Naive thymus-derived CD4-positive, alpha-beta T cell (primary cell): Measurements from ENCODE around the gene DNAJC13. TPM values are rescaled to one million over a fixed set of nuclear protein-coding genes. Genes with fewer than 3 reads are reported as not detected.
"Not testable (repeated sequence)": the region's sequence is repeated elsewhere in the genome, so short reads cannot be mapped to it uniquely, and the experiment has no call there.

Experiments
- ATAC-seq: fragments of 150-1000 bp; cut with Tn5 transposase; 2 replicates; pipeline ENCODE4 v1.10.0; 2021; ENCODE audit warnings: mild to moderate bottlenecking, moderate library complexity
- CTCF ChIA-PET: fragments of 350-600 bp; sonication (Branson Sonifier 250); formaldehyde crosslinking; loops from one replicate; lab custom pipeline; 2021; ENCODE audit warnings: antibody characterized with exemption; lab: Charles Lee
- POLR2A ChIA-PET: fragments of 350-600 bp; sonication (Branson Sonifier 250); formaldehyde crosslinking; loops from one replicate; lab custom pipeline; 2021; ENCODE audit warnings: antibody characterized with exemption, inconsistent platforms; lab: Charles Lee
- DNase-seq, 9 donors: peaks; one replicate each; pipeline versions ENCODE4 v3.0.0 to v3.0.0-alpha.2; 2020 to 2022; ENCODE audit warnings: mixed read lengths in 1 of 9
- H3K27ac ChIP-seq: one replicate; pipeline ENCODE4 v1.7.0; 2013; ENCODE audit warnings: mild to moderate bottlenecking, low read depth, low read length, moderate library complexity
- H3K27me3 ChIP-seq, 2 donors: one replicate each; pipeline ENCODE4 v1.7.0; 2013; ENCODE audit warnings: low read length in 2 of 2, mild to moderate bottlenecking in 2 of 2, moderate library complexity in 2 of 2; ENCODE audit not compliant: control insufficient read depth in 2 of 2, insufficient read depth in 2 of 2
- H3K36me3 ChIP-seq, 3 experiments: 1 replicate in 2 of 3; 2 replicates in 1 of 3; pipeline ENCODE4 v1.7.0; 2013; ENCODE audit warnings: low read length in 3 of 3, mild to moderate bottlenecking in 3 of 3, moderate library complexity in 1 of 3; ENCODE audit not compliant: insufficient read depth in 3 of 3, control insufficient read depth in 2 of 3
- H3K4me1 ChIP-seq, 2 donors: one replicate each; pipeline ENCODE4 v1.7.0; 2013; ENCODE audit warnings: low read length in 2 of 2, mild to moderate bottlenecking in 2 of 2, moderate library complexity in 1 of 2; ENCODE audit not compliant: control insufficient read depth in 2 of 2, insufficient read depth in 2 of 2
- H3K4me3 ChIP-seq: 2 replicates; pipeline ENCODE4 v1.7.0; 2013; ENCODE audit warnings: mild to moderate bottlenecking, low read length
- H3K9me3 ChIP-seq, 3 experiments: 1 replicate in 2 of 3; 2 replicates in 1 of 3; pipeline ENCODE4 v1.7.0; 2013; ENCODE audit warnings: low read length in 3 of 3; ENCODE audit not compliant: control insufficient read depth in 2 of 3
- H3K27ac Mint-ChIP-seq, 9 donors: one replicate each; pipeline ENCODE4 v1.8.0; 2020 to 2022; ENCODE audit warnings: mixed read lengths in 9 of 9, mild to moderate bottlenecking in 8 of 9, moderate library complexity in 5 of 9, inconsistent platforms in 2 of 9
- H3K27me3 Mint-ChIP-seq, 5 donors: one replicate each; pipeline ENCODE4 v1.8.0; 2021 to 2022; ENCODE audit warnings: mixed read lengths in 5 of 5, mild to moderate bottlenecking in 1 of 5
- H3K36me3 Mint-ChIP-seq, 5 donors: one replicate each; pipeline ENCODE4 v1.8.0; 2020 to 2022; ENCODE audit warnings: mixed read lengths in 5 of 5, mild to moderate bottlenecking in 3 of 5, inconsistent platforms in 1 of 5
- H3K4me1 Mint-ChIP-seq, 7 donors: one replicate each; pipeline ENCODE4 v1.8.0; 2020 to 2022; ENCODE audit warnings: mixed read lengths in 7 of 7, mild to moderate bottlenecking in 3 of 7, inconsistent platforms in 1 of 7
- H3K4me3 Mint-ChIP-seq, 10 donors: one replicate each; pipeline ENCODE4 v1.8.0; 2020 to 2022; ENCODE audit warnings: mild to moderate bottlenecking in 10 of 10, mixed read lengths in 10 of 10, moderate library complexity in 6 of 10, inconsistent platforms in 2 of 10
- H3K9me3 Mint-ChIP-seq, 11 donors: one replicate each; pipeline ENCODE4 v1.8.0; 2020 to 2022; ENCODE audit warnings: mixed read lengths in 11 of 11, mild to moderate bottlenecking in 4 of 11, inconsistent platforms in 1 of 11, moderate library complexity in 1 of 11
- intact Hi-C, 2 donors: fragments of 100-400 bp; cut with micrococcal nuclease; formaldehyde crosslinking; loops; one replicate each; pipeline ENCODE4 v1.15.1; 2023
- polyA plus RNA-seq, 2 donors: library from polyadenylated mRNA; unstranded; fragments of 300-500 nt; fragmentation: Illumina TruSeq; gene quantifications; one replicate each; pipeline ENCODE4 v1.2.3, GENCODE V29; 2021
- total RNA-seq, 6 experiments: library from RNA in 5 of 6; stranded (reverse) in 5 of 6; gene quantifications; 1 replicate in 5 of 6; 2 replicates in 1 of 6; pipeline ENCODE4 v1.2.3 and lab custom pipeline; 2021 to 2026

DNAJC13 gene
- total RNA-seq, result 10 to 100 TPM; 23.6 to 41.5 (median 37.5) TPM
- 10 to 100 TPM; 10.3 to 10.8 TPM for polyA plus RNA-seq
- 110 reads per million, percentile 86 among the genes with 10 or more reads in this experiment for total RNA-seq (lab: John Stamatoyannopoulos, UW)

DNA sequence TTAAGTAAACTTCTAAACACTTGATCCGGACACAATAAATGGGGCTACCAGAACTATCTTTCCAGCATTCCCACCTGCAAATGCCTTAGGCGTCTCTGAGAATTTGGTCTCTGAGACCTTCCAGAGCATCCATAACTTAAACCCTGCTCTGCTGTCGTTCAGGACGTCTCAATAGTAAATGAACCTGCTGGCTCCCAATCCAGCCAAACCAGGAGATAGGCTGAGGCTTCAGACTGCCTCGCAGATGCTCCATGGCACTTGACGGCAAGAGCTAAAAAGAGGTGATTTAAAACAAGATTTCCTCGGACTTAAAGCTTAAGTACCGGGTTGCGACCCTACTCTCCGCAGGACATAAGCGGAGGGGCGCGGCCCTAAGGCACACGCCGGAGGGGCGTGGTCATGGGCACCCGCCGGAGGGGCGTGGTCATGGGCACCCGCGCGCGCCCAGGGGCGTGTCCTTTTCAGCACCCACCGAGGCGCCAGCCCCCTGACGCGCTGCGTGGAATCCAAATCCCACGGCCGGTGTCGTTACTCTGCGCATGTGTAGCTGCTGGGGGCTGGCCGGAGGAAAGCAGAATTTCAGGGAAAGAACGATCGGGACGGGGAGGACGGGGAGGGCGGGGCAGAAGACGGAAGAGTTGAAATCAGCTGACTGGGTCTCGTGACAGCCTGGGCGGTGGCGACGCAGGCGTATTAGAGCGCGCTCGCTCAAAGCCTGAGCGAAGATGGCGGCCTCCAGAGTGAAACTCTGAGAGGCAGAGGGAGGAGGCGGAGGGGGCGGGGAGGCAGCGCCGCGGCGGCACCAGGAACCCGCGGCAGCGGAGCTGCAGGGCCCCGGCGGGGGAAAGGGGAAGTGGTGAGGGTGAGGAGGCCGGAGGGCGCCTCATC is at the start of gene DNAJC13:
Gene DNAJC13 (plus strand): TSS at position 696 of the 888 bp plus-strand sequence. CDS start 17,049 bp downstream, outside the sequence.
- Mint-ChIP-seq H3K4me3 (peak within 1 kb of the TSS; percentile 97 to 100 (median 99)), H3K9me3 (peaks cover 0 to 1% (median 0%) of the 10 kb centered on the region in 11 donors), H3K27ac (peak within 1 kb of the TSS; percentile 93 to 99 (median 98)), H3K4me1 (peaks cover 12 to 40% (median 33%) of the 10 kb centered on the region in 7 donors), H3K36me3 (peaks cover 3 to 14% (median 6%) of the 10 kb centered on the region in 5 donors), H3K27me3 (peaks cover 0 to 4% (median 0%) of the 10 kb centered on the region in 5 donors)
- H3K9me3 ChIP-seq, result no peaks in the 10 kb centered on the region
- peak within 1 kb of the TSS; percentile 82 for H3K27ac ChIP-seq
- ATAC-seq (peak; percentile 97), DNase-seq (peak; percentile 80 to 93 (median 92))
- no peaks in the 10 kb centered on the region for H3K27me3 ChIP-seq
- H3K4me1 ChIP-seq, result peaks cover 7 to 11% of the 10 kb centered on the region in 2 donors
- POLR2A ChIA-PET, result interaction anchor here (0.7 to 1.3 kb wide), 3 partner anchors 9 to 1156 kb away, joined by 3 to 4 read pairs (median 3); partner anchors contain the start of gene CDV3
- H3K4me3 ChIP-seq, result peak within 1 kb of the TSS; percentile 94
- CTCF ChIA-PET, result no interaction called here
- intact Hi-C loops, result loop anchor here (1.0 to 10.0 kb wide), 17 partner anchors 108 to 1670 kb away; partner anchors contain the start of genes MRPL3 (in 2 of the 2), NPHP3 (in 2 of the 2), NUDT16 (in 2 of the 2) and SRPRB (in 2 of the 2)
- H3K36me3 ChIP-seq, result peaks cover 0 to 7% (median 0%) of the 10 kb centered on the region in 3 experiments

DNA sequence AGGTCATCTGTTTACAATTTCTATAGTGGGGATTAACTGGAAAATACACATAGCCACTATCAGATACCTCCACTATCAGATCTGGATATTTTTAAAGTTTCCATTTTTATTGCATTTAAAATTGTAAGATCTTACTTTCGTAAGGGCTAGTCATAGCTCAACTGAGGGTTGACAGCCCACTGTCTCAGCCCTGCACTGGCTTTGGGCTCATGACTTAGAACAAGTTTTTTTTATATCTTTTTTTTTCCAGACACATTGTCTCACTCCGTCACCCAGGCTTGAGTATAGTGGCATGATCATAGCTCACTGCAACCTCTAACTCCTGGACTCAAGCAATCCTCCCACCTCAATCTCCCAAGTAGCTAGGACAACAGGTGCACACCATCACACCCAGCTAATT is 48.8 kb upstream of the DNAJC13 start:
- Mint-ChIP-seq H3K36me3 (no peaks in the 10 kb centered on the region), H3K4me1 (no peaks in the 10 kb centered on the region), H3K27me3 (peaks cover 3 to 19% (median 6%) of the 10 kb centered on the region in 5 donors), H3K4me3 (no peak overlapping the region), H3K27ac (no peak overlapping the region), H3K9me3 (peaks cover 0 to 3% (median 0%) of the 10 kb centered on the region in 11 donors)
- POLR2A ChIA-PET, result no interaction called here
- intact Hi-C loops, result no loop called here
- no peaks in the 10 kb centered on the region for H3K36me3 ChIP-seq
- no peaks in the 10 kb centered on the region for H3K4me1 ChIP-seq
- no peaks in the 10 kb centered on the region for H3K9me3 ChIP-seq
- no peaks in the 10 kb centered on the region for H3K27me3 ChIP-seq
- H3K4me3 ChIP-seq, result no peak overlapping the region
- CTCF ChIA-PET, result no interaction called here
- no peak overlapping the region for H3K27ac ChIP-seq
- ATAC-seq (no peak), DNase-seq (no peak)

GRCh38 chr3:132368962-132369361 is 48.3 kb upstream of the DNAJC13 start:
- no peaks in the 10 kb centered on the region for H3K36me3 ChIP-seq
- no peaks in the 10 kb centered on the region for H3K4me1 Mint-ChIP-seq
- no peaks in the 10 kb centered on the region for H3K36me3 Mint-ChIP-seq

GRCh38 chr3:132376945-132377354 is 40.4 kb upstream of the DNAJC13 start:
- DNase-seq, H3K36me3 ChIP-seq, H3K9me3 Mint-ChIP-seq, H3K4me1 Mint-ChIP-seq, POLR2A ChIA-PET, ATAC-seq, intact Hi-C loops, H3K27me3 ChIP-seq, CTCF ChIA-PET, H3K9me3 ChIP-seq, H3K4me1 ChIP-seq, H3K36me3 Mint-ChIP-seq, H3K27ac ChIP-seq, H3K4me3 ChIP-seq: not testable (repeated sequence)
- peaks cover 0 to 32% (median 26%) of the 10 kb centered on the region in 5 donors for H3K27me3 Mint-ChIP-seq
- H3K27ac Mint-ChIP-seq, result peak overlapping the region in 2 of 9 donors; percentile 32 to 70
- H3K4me3 Mint-ChIP-seq, result peak overlapping the region in 7 of 10 donors; percentile 16 to 75 (median 54)

More at GRCh38 chr3:132368962-132369361, 48.3 kb upstream of the DNAJC13 start:
- H3K27me3 ChIP-seq, result no peaks in the 10 kb centered on the region
- H3K9me3 ChIP-seq, result no peaks in the 10 kb centered on the region
- Mint-ChIP-seq H3K4me3 (no peak overlapping the region), H3K9me3 (peaks cover 0 to 3% (median 0%) of the 10 kb centered on the region in 11 donors), H3K27ac (no peak overlapping the region), H3K27me3 (peaks cover 3 to 19% (median 6%) of the 10 kb centered on the region in 5 donors)
- intact Hi-C loops, result no loop called here
- ATAC-seq (no peak), DNase-seq (no peak)
- CTCF ChIA-PET, result no interaction called here
- H3K4me3 ChIP-seq, result no peak overlapping the region
- H3K27ac ChIP-seq, result no peak overlapping the region
- POLR2A ChIA-PET, result no interaction called here
- H3K4me1 ChIP-seq, result no peaks in the 10 kb centered on the region

DNA sequence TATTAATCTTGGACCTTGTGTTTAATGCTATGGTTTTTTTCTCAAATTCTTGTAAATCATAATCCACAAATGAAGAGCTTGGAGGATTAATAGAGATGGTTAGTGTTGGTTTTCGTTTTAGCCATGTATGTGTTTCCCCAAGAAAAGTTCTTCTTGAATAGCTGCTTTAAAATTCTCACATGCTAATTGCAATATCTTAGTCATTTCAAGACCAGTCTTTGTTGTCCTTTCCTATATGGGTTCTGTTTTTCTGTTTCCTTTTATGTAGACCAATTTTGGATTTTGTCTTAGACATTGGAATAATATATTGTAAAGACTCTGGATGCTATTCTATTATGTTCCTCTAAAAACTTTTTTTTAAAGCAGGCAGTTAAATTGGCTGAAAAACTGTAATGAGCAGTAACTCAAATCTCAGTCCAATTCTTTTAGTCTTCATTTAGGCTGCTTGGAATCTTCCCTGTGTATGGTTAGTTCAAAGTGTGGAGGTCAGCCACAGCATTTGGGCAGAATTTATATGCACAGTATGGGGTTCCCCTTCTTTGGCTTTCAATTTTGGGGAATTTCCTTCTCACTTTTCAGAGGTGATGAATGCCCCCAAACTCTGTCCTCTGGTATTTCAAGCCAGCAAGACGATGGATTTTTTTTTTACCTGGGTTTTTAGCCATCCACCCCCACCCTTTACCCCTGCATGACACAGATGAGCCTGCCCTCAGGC is 39.1 kb upstream of the DNAJC13 start:
- Histone ChIP-seq H3K4me3 (no peak overlapping the region), H3K27ac (no peak overlapping the region), H3K27me3 (no peaks in the 10 kb centered on the region), H3K36me3 (no peaks in the 10 kb centered on the region), H3K9me3 (peaks cover 0 to 4% (median 0%) of the 10 kb centered on the region in 3 experiments), H3K4me1 (no peaks in the 10 kb centered on the region)
- Mint-ChIP-seq H3K36me3 (peaks cover 0 to 7% (median 4%) of the 10 kb centered on the region in 5 donors), H3K4me1 (no peaks in the 10 kb centered on the region), H3K27ac (no peak overlapping the region), H3K9me3 (peaks cover 0 to 9% (median 2%) of the 10 kb centered on the region in 11 donors), H3K27me3 (peaks cover 0 to 32% (median 26%) of the 10 kb centered on the region in 5 donors), H3K4me3 (no peak overlapping the region)
- ChIA-PET POLR2A (no interaction called here), CTCF (no interaction called here)
- ATAC-seq, result no peak
- intact Hi-C loops, result no loop called here
- DNase-seq, result no peak

DNA sequence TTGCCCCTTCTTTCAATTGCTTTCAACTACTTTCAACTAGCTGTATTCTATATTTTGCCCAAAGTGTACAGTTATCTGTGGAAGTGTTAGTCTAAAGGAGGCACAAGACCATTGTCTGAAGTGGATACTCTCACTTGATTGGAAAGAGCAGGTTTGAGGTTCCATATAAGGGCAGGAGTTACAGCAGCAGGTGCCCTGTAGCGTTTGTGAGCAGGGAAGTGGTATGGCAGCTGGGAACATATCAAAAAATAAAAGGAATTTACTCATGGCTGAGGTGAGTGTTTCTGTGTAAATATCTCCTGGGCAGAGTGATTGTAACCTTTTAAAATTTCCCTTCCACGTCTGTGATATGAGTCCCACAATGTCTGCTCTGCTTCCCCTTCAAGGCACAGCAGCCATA is 38.5 kb upstream of the DNAJC13 start:
- H3K27ac Mint-ChIP-seq, result no peak overlapping the region
- POLR2A ChIA-PET, result no interaction called here
- intact Hi-C loops, result no loop called here
- Histone ChIP-seq H3K36me3 (no peaks in the 10 kb centered on the region), H3K27me3 (no peaks in the 10 kb centered on the region), H3K27ac (no peak overlapping the region), H3K9me3 (peaks cover 0 to 4% (median 0%) of the 10 kb centered on the region in 3 experiments), H3K4me1 (no peaks in the 10 kb centered on the region), H3K4me3 (no peak overlapping the region)
- no peak for DNase-seq
- peaks cover 0 to 7% (median 4%) of the 10 kb centered on the region in 5 donors for H3K36me3 Mint-ChIP-seq
- ATAC-seq, result no peak
- peaks cover 0 to 9% (median 2%) of the 10 kb centered on the region in 11 donors for H3K9me3 Mint-ChIP-seq
- CTCF ChIA-PET, result no interaction called here
- H3K4me1 Mint-ChIP-seq, result no peaks in the 10 kb centered on the region
- peaks cover 0 to 35% (median 27%) of the 10 kb centered on the region in 5 donors for H3K27me3 Mint-ChIP-seq
- H3K4me3 Mint-ChIP-seq, result no peak overlapping the region
